HG03460 (cell line): ENCODE measurements around the gene C6orf15.
"Not testable (repeated sequence)": the region's sequence is repeated elsewhere in the genome, so short reads cannot be mapped to it uniquely, and the experiment has no call there.

Experiments used
- ATAC-seq: cut with Tn5 transposase; IDR thresholded peaks from one replicate; pipeline ENCODE4 v1.9.1; 2021; ENCODE audit not compliant: unreplicated experiment

Gene C6orf15

DNA sequence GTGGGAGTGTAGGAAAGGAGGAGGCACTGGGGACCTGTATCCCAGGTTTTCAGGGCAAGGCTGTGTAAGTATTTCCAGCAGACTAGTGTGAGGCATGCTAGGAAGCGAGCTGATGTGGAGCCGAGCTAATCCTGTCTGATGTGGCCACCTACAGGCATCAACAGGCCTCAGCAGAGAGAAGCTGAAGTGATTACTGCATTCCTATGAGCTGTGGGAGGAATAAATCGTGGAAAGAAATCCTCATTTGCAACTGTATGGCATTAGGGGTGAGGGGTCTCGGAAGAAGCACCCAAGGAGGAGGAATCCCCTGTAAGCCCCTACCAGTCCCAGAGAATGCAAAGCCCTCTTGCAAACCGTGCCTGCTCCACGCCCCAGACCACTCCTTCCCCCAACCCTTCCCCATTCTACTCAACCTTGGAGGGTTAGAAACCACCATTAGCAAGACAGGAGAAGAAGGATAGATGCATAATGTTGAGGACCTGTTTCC lies 41.6 kb downstream of the C6orf15 start:
- no peak for ATAC-seq

- no peak for ATAC-seq
Measured at GRCh38 chr6:31068669-31069340, 43.6 kb downstream of the C6orf15 start.

DNA sequence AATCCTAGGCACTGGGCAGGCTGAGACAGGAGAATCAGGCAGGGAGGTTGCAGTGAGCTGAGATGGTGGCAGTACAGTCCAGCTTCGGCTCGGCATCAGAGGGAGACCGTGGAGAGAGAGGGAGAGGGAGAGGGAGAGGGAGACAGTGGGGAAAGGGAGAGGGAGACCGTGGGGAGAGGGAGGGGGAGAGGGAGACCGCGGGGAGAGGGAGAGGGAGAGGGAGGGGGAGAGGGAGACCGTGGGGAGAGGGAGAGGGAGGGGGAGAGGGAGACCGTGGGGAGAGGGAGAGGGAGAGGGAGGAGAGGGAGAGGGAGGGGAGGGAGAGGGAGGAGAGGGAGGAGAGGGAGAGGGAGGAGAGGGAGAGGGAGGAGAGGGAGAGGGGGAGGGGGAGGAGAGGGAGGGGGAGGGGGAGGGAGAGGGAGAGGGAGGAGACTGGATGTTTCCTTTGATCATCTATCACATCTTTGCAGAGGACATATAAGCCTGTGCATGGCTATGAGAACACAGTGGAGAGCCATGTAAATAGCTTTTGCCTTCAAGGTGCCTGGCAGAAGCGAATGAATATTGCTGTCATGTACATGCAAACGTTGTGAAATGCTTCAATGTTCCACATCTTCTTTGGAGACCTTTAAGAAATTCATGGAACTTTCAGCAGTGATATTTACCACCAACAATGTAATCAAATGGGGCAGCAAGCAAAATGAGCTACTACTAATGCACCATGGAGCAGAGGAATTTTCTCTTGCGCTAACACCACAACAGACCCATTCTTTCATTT lies 44.3 kb downstream of the C6orf15 start:
- ATAC-seq: not testable (repeated sequence)

DNA sequence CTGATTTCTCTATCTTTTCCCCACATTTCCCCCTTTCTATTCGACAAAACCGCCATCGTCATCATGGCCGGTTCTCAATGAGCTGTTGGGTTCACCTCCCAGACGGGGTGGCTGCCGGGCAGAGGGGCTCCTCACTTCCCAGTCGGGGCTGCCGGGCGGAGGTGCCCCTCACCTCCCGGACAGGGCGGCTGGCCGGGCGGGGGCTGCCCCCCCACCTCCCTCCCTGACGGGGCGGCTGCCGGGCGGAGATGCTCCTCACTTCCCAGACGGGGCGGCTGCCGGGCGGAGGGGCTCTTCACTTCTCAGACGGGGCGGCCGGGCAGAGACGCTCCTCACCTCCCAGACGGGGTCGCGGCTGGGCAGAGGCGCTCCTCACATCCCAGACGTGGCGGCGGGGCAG lies 45.3 kb downstream of the C6orf15 start:
- not testable (repeated sequence) for ATAC-seq

- ATAC-seq: no peak
Measured at GRCh38 chr6:31065556-31065955, 46.8 kb downstream of the C6orf15 start.

DNA sequence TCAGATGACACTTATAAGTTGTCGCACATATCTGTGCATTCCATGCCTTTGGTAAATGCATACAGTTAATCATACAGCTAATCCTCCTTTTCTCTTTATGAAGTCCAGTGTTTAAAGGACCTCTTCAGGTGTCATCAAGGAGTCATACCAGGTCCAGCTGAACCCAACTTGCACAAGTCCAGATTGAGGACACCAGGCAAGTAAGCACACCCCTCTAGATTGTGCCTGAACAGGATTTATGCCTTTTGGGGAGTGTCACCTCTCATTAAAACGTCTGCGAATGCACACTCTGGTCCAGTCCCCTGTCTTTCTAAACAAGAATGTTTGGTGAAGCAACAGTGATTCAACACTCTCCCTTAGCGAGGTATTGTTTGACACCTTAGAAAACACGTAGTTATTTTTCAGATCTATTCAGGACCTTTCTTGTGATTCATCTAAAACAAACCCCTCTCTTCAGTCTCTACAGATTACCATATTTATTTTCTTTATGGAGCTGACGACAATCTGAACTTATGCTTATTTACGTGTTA lies 48.4 kb downstream of the C6orf15 start:
- ATAC-seq: no peak
